Heart left ventricle (tissue), 16 donors: ENCODE data around the gene LIPF. TPM values are rescaled to one million over a fixed set of nuclear protein-coding genes. Genes with fewer than 3 reads are reported as not detected.

ENCODE experiments used
- ATAC-seq, 4 donors: fragments of 200-7000 bp; cut with Tn5 transposase; one replicate each; pipeline ENCODE4 v1.9.1; 2020 to 2022; ENCODE audit warnings: moderate library complexity in 4 of 4, mild to moderate bottlenecking in 3 of 4, moderate number of reproducible peaks in 1 of 4
- DNase-seq, 5 donors: peaks; one replicate each; pipeline ENCODE4 v3.0.0-alpha.2; 2020
- H3K27ac ChIP-seq, 12 donors: fragments of 200-600 bp; sonication (generic) in 4 of 12; one replicate each; pipeline versions ENCODE4 v1.5.0 to v1.8.0; 2016 to 2022; ENCODE audit warnings: mild to moderate bottlenecking in 2 of 12
- H3K27me3 ChIP-seq, 9 donors: fragments of 200-600 bp; sonication (generic) in 2 of 9; one replicate each; pipeline versions ENCODE4 v1.5.1 to v1.8.0; 2016 to 2022; ENCODE audit warnings: mild to moderate bottlenecking in 3 of 9
- H3K36me3 ChIP-seq, 9 donors: fragments of 200-600 bp; sonication (generic) in 2 of 9; one replicate each; pipeline versions ENCODE4 v1.5.0 to v1.8.0; 2018 to 2022; ENCODE audit warnings: mild to moderate bottlenecking in 2 of 9
- H3K4me1 ChIP-seq, 12 donors: fragments of 200-600 bp; sonication (generic) in 4 of 12; one replicate each; pipeline versions ENCODE4 v1.5.0 to v1.8.0; 2016 to 2022; ENCODE audit warnings: mild to moderate bottlenecking in 3 of 12
- H3K4me3 ChIP-seq, 12 donors: fragments of 200-600 bp; sonication (generic) in 4 of 12; one replicate each; pipeline versions ENCODE4 v1.5.0 to v1.8.0; 2017 to 2022; ENCODE audit warnings: mild to moderate bottlenecking in 9 of 12, moderate library complexity in 4 of 12
- H3K9me3 ChIP-seq, 12 donors: fragments of 200-600 bp; sonication (generic) in 4 of 12; one replicate each; pipeline versions ENCODE4 v1.5.0 to v1.8.0; 2016 to 2022; ENCODE audit warnings: mild to moderate bottlenecking in 1 of 12
- POLR2A ChIP-seq, 2 donors: fragments of 450-650 bp; IDR thresholded peaks; one replicate each; pipeline ENCODE4 v1.6.1; 2017; ENCODE audit warnings: antibody characterized with exemption in 2 of 2, mild to moderate bottlenecking in 2 of 2, moderate library complexity in 2 of 2
- WGBS, 4 donors: extraction: QIAGEN DNeasy Blood & Tissue Kit in 2 of 4; methylation state at CpG; one replicate each; pipeline versions ENCODE4 v1.1.5 to v1.1.7; 2013 to 2018; 5-methylcytosine and 5-hydroxymethylcytosine counted together
- intact Hi-C, 10 donors: fragments of 100-400 bp; cut with DNase I; formaldehyde crosslinking; loops; one replicate each; pipeline versions ENCODE4 v1.11.1 to v1.14.2; 2022
- long read RNA-seq, 3 donors: library from polyadenylated mRNA; unstranded; transcript quantifications; one replicate each; pipeline ENCODE4 v2.0.0, GENCODE V29; 2020 to 2021
- polyA plus RNA-seq, 2 donors: library from polyadenylated mRNA; stranded (reverse); fragments of 200-250 nt; gene quantifications; one replicate each; pipeline ENCODE4 v1.2.3, GENCODE V29; 2013
- total RNA-seq, 9 donors: library from RNA; depleted of rRNA in 2 of 9; stranded (reverse); fragments of >200 nt in 2 of 9; fragmentation: NEBNext Ultra II Directional in 3 of 9; extraction: Animal tissue kit (Norgen Biotek cat#: 25700) in 3 of 9; gene quantifications; one replicate each; pipeline versions ENCODE4 v1.1.0 to v1.2.4, GENCODE V29; 2016 to 2023
- TF ChIP-seq, protein P1 (sequence below), 12 donors: fragments of 200-600 bp; sonication (generic) in 4 of 12; IDR thresholded peaks; one replicate each; pipeline versions ENCODE4 v1.5.0 to v1.8.0; 2018 to 2022; ENCODE audit warnings: antibody characterized with exemption in 12 of 12, mild to moderate bottlenecking in 5 of 12
- donor health status: ischemic (EF 13 %, LVEDD 7.1; RV severe dilation, severe dysfunction).
- donor health status: healthy with polysubstance abuse.
- donor health status: DM: no; HTN: yes; CAD: no.
- donor health status: DM: no; HTN: no; CAD: no.
- donor health status: ischemic (EF 25% LVEDD 6.9; RV normal size, moderate dysfunction).
- donor health status: ischemic (EF 25% LVEDD 5.7; RV mildly dilated, moderate dysfunction).
- donor health status: healthy.
- donor health status: DM: yes; HTN: yes; CAD: no.
- donor health status: ischemic (EF 35%, LVEDD 5.7; RV mildly dilated, moderate dysfunction).
- donor health status: nonischemic (EF 11% LVEDD 7.7; RV severe dilation, severe dysfunction).
- donor health status: DM: yes; HTN: yes; CAD: no.
- donor health status: PGD.
- donor health status: ischemic (EF 29% LVEDD 5.4; RV normal size, mild dysfunction).
- donor health status: nonischemic (EF 23%, LVEDD 6.1; RV moderate dilation, normal function).

Gene LIPF
- not detected for total RNA-seq
- 1 to 10 TPM in 1 of 2 donors, not detected in 1; 1.0 TPM for polyA plus RNA-seq
- long read RNA-seq, donor 1 = 0 reads
- long read RNA-seq, donor 2 = 0 reads
- long read RNA-seq, donor 3 = 0 reads

DNA sequence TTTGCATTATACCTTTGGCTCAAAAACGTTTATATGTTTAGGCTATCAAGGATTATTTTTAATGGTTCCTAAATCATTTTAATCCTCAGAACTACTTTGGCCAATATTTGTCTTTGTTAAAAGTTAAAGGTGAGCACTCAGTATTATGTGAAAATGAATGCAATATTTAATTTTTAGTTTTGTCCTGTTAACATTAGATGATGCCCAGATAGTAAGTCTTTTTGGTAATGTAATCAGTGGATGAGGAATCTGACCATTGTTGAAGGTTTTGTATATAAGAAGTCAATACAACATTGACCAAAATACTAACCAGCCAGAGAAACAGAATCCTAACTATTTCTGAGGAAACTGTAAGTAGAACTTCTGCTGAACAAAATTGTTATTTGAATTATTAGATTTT is at the start of gene LIPF:
Gene LIPF, plus strand, starts transcription at position 301 of the 400 bp plus-strand sequence. CDS start 2,856 bp downstream, outside the sequence.
- Histone ChIP-seq H3K36me3 (no peaks in the 10 kb centered on the region), H3K9me3 (peaks cover 0 to 4% (median 0%) of the 10 kb centered on the region in 12 donors), H3K4me1 (peaks cover 0 to 5% (median 0%) of the 10 kb centered on the region in 12 donors), H3K4me3 (no peak within 1 kb of the TSS), H3K27ac (no peak within 1 kb of the TSS), H3K27me3 (no peaks in the 10 kb centered on the region)
- WGBS, 4 donors = 32 to 47% (median 43%) methylated on average over 1 of the region's 1 CpG
- DNase-seq (no peak), ATAC-seq (no peak)
- TF ChIP-seq, protein P1, sequence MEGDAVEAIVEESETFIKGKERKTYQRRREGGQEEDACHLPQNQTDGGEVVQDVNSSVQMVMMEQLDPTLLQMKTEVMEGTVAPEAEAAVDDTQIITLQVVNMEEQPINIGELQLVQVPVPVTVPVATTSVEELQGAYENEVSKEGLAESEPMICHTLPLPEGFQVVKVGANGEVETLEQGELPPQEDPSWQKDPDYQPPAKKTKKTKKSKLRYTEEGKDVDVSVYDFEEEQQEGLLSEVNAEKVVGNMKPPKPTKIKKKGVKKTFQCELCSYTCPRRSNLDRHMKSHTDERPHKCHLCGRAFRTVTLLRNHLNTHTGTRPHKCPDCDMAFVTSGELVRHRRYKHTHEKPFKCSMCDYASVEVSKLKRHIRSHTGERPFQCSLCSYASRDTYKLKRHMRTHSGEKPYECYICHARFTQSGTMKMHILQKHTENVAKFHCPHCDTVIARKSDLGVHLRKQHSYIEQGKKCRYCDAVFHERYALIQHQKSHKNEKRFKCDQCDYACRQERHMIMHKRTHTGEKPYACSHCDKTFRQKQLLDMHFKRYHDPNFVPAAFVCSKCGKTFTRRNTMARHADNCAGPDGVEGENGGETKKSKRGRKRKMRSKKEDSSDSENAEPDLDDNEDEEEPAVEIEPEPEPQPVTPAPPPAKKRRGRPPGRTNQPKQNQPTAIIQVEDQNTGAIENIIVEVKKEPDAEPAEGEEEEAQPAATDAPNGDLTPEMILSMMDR (IDR thresholded peaks at IDR 0.05) = no peak
- no peak for TF ChIP-seq POLR2A (IDR thresholded peaks at IDR 0.05)
- intact Hi-C loops = no loop called here

DNA sequence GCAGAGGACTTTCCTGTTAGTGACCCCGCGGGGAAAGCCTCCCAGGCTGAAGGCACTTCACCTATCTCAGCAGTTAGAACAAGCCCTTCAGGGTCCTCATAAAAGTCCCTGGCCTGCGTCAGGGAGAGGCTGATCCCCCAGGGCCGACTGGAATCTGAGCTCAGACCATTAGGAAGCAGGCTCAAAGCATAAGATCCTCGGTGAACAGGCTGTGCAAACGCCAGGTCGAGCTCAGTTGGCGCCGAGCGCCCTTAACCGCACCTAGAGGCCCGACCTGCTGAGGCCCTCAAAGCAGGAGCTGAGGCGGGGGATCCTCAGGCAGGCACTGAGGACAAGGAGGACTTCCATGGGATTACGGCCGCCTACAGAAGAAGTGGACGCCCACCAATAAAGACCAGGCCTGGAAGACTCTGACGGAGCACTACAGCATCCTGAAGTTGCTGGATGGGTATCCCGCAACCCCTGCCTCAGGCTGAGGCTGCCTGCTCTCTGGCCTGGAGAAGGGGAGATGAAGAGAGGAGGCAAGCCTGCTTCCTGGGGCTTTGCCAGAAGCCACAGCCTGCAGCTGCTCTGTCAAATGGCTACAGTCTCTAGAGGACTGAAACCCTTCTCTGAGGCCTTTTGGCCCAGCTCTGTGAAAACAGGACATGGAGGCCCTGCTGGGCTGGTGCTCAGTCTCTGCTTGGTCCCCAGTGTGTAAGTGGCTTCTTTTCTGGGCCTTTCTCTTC is 47.8 kb upstream of the LIPF start:
- no peak for TF ChIP-seq POLR2A (IDR thresholded peaks at IDR 0.05)
- TF ChIP-seq, protein P1 (IDR thresholded peaks at IDR 0.05) = no peak

DNA sequence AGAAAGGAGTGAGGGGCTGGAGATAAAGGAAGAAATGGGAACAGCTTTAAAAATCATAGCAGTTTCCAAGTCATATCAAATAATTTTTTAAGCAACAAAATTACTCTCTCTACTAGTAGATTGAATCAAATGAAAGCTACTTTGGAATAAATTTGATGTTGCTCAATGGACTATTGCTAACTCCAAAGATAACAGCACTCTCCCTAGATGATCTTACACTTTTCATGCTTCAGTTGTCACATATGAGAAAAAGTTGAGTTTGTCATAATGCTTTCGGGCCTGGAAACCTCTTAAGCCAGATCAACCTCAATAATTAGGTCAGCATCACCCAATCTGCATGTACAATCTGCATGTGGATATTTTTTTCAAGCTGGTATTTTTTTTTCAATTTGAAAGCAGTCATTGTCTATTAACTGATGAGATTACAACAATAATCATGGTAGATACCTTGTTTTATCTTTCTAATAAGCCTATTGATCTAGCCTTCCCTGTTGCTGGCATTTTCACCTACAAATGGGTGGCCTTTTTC is 46.4 kb upstream of the LIPF start:
- Histone ChIP-seq H3K36me3 (no peaks in the 10 kb centered on the region), H3K4me1 (no peaks in the 10 kb centered on the region), H3K9me3 (peaks cover 0 to 22% (median 0%) of the 10 kb centered on the region in 12 donors), H3K27me3 (no peaks in the 10 kb centered on the region), H3K27ac (no peak overlapping the region), H3K4me3 (no peak overlapping the region)
- DNase-seq = no peak
- no peak for TF ChIP-seq POLR2A (IDR thresholded peaks at IDR 0.05)
- TF ChIP-seq, protein P1 (IDR thresholded peaks at IDR 0.05) = no peak
- intact Hi-C loops = no loop called here
- 72 to 81% (median 76%) methylated on average over 1 of the region's 1 CpG for WGBS, 4 donors
- no peak for ATAC-seq

More for the DNA sequence above, 47.8 kb upstream of the LIPF start:
- Histone ChIP-seq H3K9me3 (peaks cover 0 to 22% (median 0%) of the 10 kb centered on the region in 12 donors), H3K4me3 (no peak overlapping the region), H3K36me3 (no peaks in the 10 kb centered on the region), H3K4me1 (no peaks in the 10 kb centered on the region), H3K27ac (peak overlapping the region in 3 of 12 donors; percentile 12 to 52 (median 48)), H3K27me3 (no peaks in the 10 kb centered on the region)
- WGBS, 4 donors = 73 to 85% (median 78%) methylated on average over 18 of the region's 18 CpGs
- DNase-seq = peak; percentile 36 to 69 (median 44)
- intact Hi-C loops = no loop called here
- peak; percentile 37 to 58 (median 45) for ATAC-seq

GRCh38 chr10:88618496-88618895 is 45.7 kb upstream of the LIPF start:
- Histone ChIP-seq H3K36me3 (no peaks in the 10 kb centered on the region), H3K9me3 (peaks cover 0 to 22% (median 0%) of the 10 kb centered on the region in 12 donors), H3K4me3 (no peak overlapping the region), H3K27me3 (no peaks in the 10 kb centered on the region), H3K4me1 (no peaks in the 10 kb centered on the region), H3K27ac (no peak overlapping the region)
- no peak for TF ChIP-seq POLR2A (IDR thresholded peaks at IDR 0.05)
- TF ChIP-seq, protein P1 (IDR thresholded peaks at IDR 0.05) = no peak
- intact Hi-C loops = no loop called here
- no peak for ATAC-seq
- DNase-seq = no peak
- 68 to 85% (median 70%) methylated on average over 1 of the region's 1 CpG for WGBS, 4 donors
